Activated naive CD8-positive, alpha-beta T cell treated with anti-CD3 and anti-CD28 coated beads for 36 hours (primary cell): ENCODE results near the gene PIGR. TPM values are rescaled to one million over a fixed set of nuclear protein-coding genes. Genes with fewer than 3 reads are reported as not detected.

ENCODE experiments used
- DNase-seq: peaks from one replicate; pipeline ENCODE4 v3.0.0; 2021
- H3K27ac Mint-ChIP-seq: one replicate; pipeline ENCODE4 v1.8.0; 2022; ENCODE audit warnings: mild to moderate bottlenecking, moderate library complexity, mixed read lengths
- H3K27me3 Mint-ChIP-seq: one replicate; pipeline ENCODE4 v1.8.0; 2022; ENCODE audit warnings: mild to moderate bottlenecking, mixed read lengths
- H3K36me3 Mint-ChIP-seq: one replicate; pipeline ENCODE4 v1.8.0; 2021; ENCODE audit warnings: mild to moderate bottlenecking, mixed read lengths
- H3K4me1 Mint-ChIP-seq: one replicate; pipeline ENCODE4 v1.8.0; 2021; ENCODE audit warnings: mixed read lengths
- H3K4me3 Mint-ChIP-seq: one replicate; pipeline ENCODE4 v1.8.0; 2022; ENCODE audit warnings: mild to moderate bottlenecking, moderate library complexity, mixed read lengths
- H3K9me3 Mint-ChIP-seq: one replicate; pipeline ENCODE4 v1.8.0; 2022; ENCODE audit warnings: mixed read lengths
- total RNA-seq, 2 experiments: library from RNA; stranded (reverse); gene quantifications; one replicate each; pipeline ENCODE4 v1.2.3, GENCODE V29; 2021

The PIGR gene
- total RNA-seq, 2 experiments from 2014 or later = 0.08 to 0.10 TPM

GRCh38 chr1:206951318-206952100 is 5.2 kb upstream of the PIGR start:
- H3K36me3 Mint-ChIP-seq = no peaks in the 10 kb centered on the region
- no peak overlapping the region for H3K4me3 Mint-ChIP-seq
- H3K9me3 Mint-ChIP-seq = no peaks in the 10 kb centered on the region
- H3K4me1 Mint-ChIP-seq = peaks cover 12% of the 10 kb centered on the region
- no peaks in the 10 kb centered on the region for H3K27me3 Mint-ChIP-seq
- DNase-seq = no peak
- H3K27ac Mint-ChIP-seq = no peak overlapping the region

GRCh38 chr1:206949641-206950040 is 3.4 kb upstream of the PIGR start:
- Mint-ChIP-seq H3K27me3 (no peaks in the 10 kb centered on the region), H3K4me3 (no peak overlapping the region), H3K4me1 (peaks cover 2% of the 10 kb centered on the region), H3K27ac (no peak overlapping the region), H3K36me3 (no peaks in the 10 kb centered on the region), H3K9me3 (no peaks in the 10 kb centered on the region)
- no peak for DNase-seq

GRCh38 chr1:206949208-206949607 is 2.9 kb upstream of the PIGR start:
- Mint-ChIP-seq H3K27ac (no peak overlapping the region), H3K27me3 (no peaks in the 10 kb centered on the region), H3K4me3 (no peak overlapping the region), H3K4me1 (no peaks in the 10 kb centered on the region), H3K9me3 (no peaks in the 10 kb centered on the region), H3K36me3 (no peaks in the 10 kb centered on the region)
- DNase-seq = no peak

GRCh38 chr1:206947255-206947654 is 989 bp upstream of the PIGR start:
- Mint-ChIP-seq H3K9me3 (no peaks in the 10 kb centered on the region), H3K27ac (no peak overlapping the region), H3K4me1 (no peaks in the 10 kb centered on the region), H3K27me3 (no peaks in the 10 kb centered on the region), H3K36me3 (no peaks in the 10 kb centered on the region), H3K4me3 (no peak overlapping the region)
- DNase-seq = no peak

GRCh38 chr1:206945779-206946178 is 487 bp downstream of the PIGR start:
- Mint-ChIP-seq H3K4me3 (no peak overlapping the region), H3K27ac (no peak overlapping the region), H3K4me1 (no peaks in the 10 kb centered on the region), H3K36me3 (no peaks in the 10 kb centered on the region), H3K9me3 (no peaks in the 10 kb centered on the region), H3K27me3 (no peaks in the 10 kb centered on the region)
- no peak for DNase-seq

GRCh38 chr1:206944703-206945102 is 1.6 kb downstream of the PIGR start:
- Mint-ChIP-seq H3K27me3 (no peaks in the 10 kb centered on the region), H3K4me1 (no peaks in the 10 kb centered on the region), H3K4me3 (no peak overlapping the region), H3K27ac (no peak overlapping the region), H3K36me3 (no peaks in the 10 kb centered on the region), H3K9me3 (no peaks in the 10 kb centered on the region)
- DNase-seq = no peak

GRCh38 chr1:206941766-206942418 is 4.4 kb downstream of the PIGR start:
- Mint-ChIP-seq H3K27me3 (no peaks in the 10 kb centered on the region), H3K4me3 (no peak overlapping the region), H3K4me1 (no peaks in the 10 kb centered on the region), H3K9me3 (no peaks in the 10 kb centered on the region), H3K27ac (no peak overlapping the region), H3K36me3 (no peaks in the 10 kb centered on the region)
- DNase-seq = no peak

GRCh38 chr1:206940588-206940936 is 5.7 kb downstream of the PIGR start:
- no peaks in the 10 kb centered on the region for H3K9me3 Mint-ChIP-seq
- no peak overlapping the region for H3K27ac Mint-ChIP-seq
- no peaks in the 10 kb centered on the region for H3K4me1 Mint-ChIP-seq
- H3K36me3 Mint-ChIP-seq = no peaks in the 10 kb centered on the region
- H3K4me3 Mint-ChIP-seq = no peak overlapping the region
- no peaks in the 10 kb centered on the region for H3K27me3 Mint-ChIP-seq
- DNase-seq = no peak

- Mint-ChIP-seq H3K27me3 (no peaks in the 10 kb centered on the region), H3K4me3 (no peak overlapping the region), H3K36me3 (no peaks in the 10 kb centered on the region), H3K9me3 (no peaks in the 10 kb centered on the region), H3K27ac (no peak overlapping the region), H3K4me1 (no peaks in the 10 kb centered on the region)
- DNase-seq = no peak
These were observed 6.3 kb downstream of the PIGR start for GRCh38 chr1:206939841-206940587.

GRCh38 chr1:206939131-206939530 is 7.1 kb downstream of the PIGR start:
- Mint-ChIP-seq H3K27ac (no peak overlapping the region), H3K4me3 (no peak overlapping the region), H3K9me3 (no peaks in the 10 kb centered on the region), H3K36me3 (no peaks in the 10 kb centered on the region), H3K27me3 (no peaks in the 10 kb centered on the region), H3K4me1 (no peaks in the 10 kb centered on the region)
- DNase-seq = no peak

GRCh38 chr1:206937425-206937824 is 8.8 kb downstream of the PIGR start:
- H3K27me3 Mint-ChIP-seq = no peaks in the 10 kb centered on the region
- H3K4me3 Mint-ChIP-seq = no peak overlapping the region
- H3K9me3 Mint-ChIP-seq = no peaks in the 10 kb centered on the region
- no peak for DNase-seq
- no peaks in the 10 kb centered on the region for H3K36me3 Mint-ChIP-seq
- H3K4me1 Mint-ChIP-seq = peaks cover 5% of the 10 kb centered on the region
- no peak overlapping the region for H3K27ac Mint-ChIP-seq

- Mint-ChIP-seq H3K27ac (no peak overlapping the region), H3K4me1 (peaks cover 22% of the 10 kb centered on the region), H3K36me3 (no peaks in the 10 kb centered on the region), H3K4me3 (no peak overlapping the region), H3K27me3 (no peaks in the 10 kb centered on the region), H3K9me3 (no peaks in the 10 kb centered on the region)
- DNase-seq = peak; percentile 68
These were observed 10.7 kb downstream of the PIGR start for GRCh38 chr1:206935491-206936067.

- H3K9me3 Mint-ChIP-seq = no peaks in the 10 kb centered on the region
- no peaks in the 10 kb centered on the region for H3K36me3 Mint-ChIP-seq
- no peak overlapping the region for H3K4me3 Mint-ChIP-seq
- H3K27me3 Mint-ChIP-seq = no peaks in the 10 kb centered on the region
- no peak overlapping the region for H3K27ac Mint-ChIP-seq
- DNase-seq = peak; percentile 67
- H3K4me1 Mint-ChIP-seq = peaks cover 33% of the 10 kb centered on the region
These were observed 12.8 kb downstream of the PIGR start for GRCh38 chr1:206933333-206933945.

GRCh38 chr1:206932177-206932576 is 14.1 kb downstream of the PIGR start:
- Mint-ChIP-seq H3K27me3 (no peaks in the 10 kb centered on the region), H3K27ac (peak overlapping the region; percentile 34), H3K36me3 (no peaks in the 10 kb centered on the region), H3K9me3 (no peaks in the 10 kb centered on the region), H3K4me1 (peaks cover 41% of the 10 kb centered on the region), H3K4me3 (no peak overlapping the region)
- no peak for DNase-seq

GRCh38 chr1:206931709-206932108 is 14.6 kb downstream of the PIGR start:
- H3K4me1 Mint-ChIP-seq = peaks cover 42% of the 10 kb centered on the region
- H3K27ac Mint-ChIP-seq = peak overlapping the region; percentile 21
- no peaks in the 10 kb centered on the region for H3K27me3 Mint-ChIP-seq
- no peaks in the 10 kb centered on the region for H3K9me3 Mint-ChIP-seq
- H3K36me3 Mint-ChIP-seq = no peaks in the 10 kb centered on the region
- no peak for DNase-seq
- no peak overlapping the region for H3K4me3 Mint-ChIP-seq
